ENCODE results near the gene FANK1.

FANK1 gene

GRCh38 chr10:125985557-125986240 lies 89.3 kb downstream of the FANK1 start:
- no peak for DNase-seq (ENCODE audit: low read depth)

- DNase-seq (ENCODE audit: low read depth): no peak
Observed at GRCh38 chr10:125989791-125990190, 93.4 kb downstream of the FANK1 start.

- no peak for DNase-seq (ENCODE audit: low read depth)
Observed at GRCh38 chr10:125990974-125991373, 94.6 kb downstream of the FANK1 start.

- DNase-seq (ENCODE audit: low read depth): no peak
Observed at GRCh38 chr10:125991392-125991791, 95.0 kb downstream of the FANK1 start.

GRCh38 chr10:125992254-125992653 lies 95.9 kb downstream of the FANK1 start:
- DNase-seq (ENCODE audit: low read depth): no peak

- no peak for DNase-seq (ENCODE audit: low read depth)
Observed at GRCh38 chr10:125994601-125995000, 98.2 kb downstream of the FANK1 start.

GRCh38 chr10:125995726-125996304 lies 99.5 kb downstream of the FANK1 start:
- no peak for DNase-seq (ENCODE audit: low read depth)

- no peak for DNase-seq (ENCODE audit: low read depth)
Observed at GRCh38 chr10:125997586-125997985, 101.2 kb downstream of the FANK1 start.

- DNase-seq (ENCODE audit: low read depth): no peak
Observed at GRCh38 chr10:125999694-126000093, 103.3 kb downstream of the FANK1 start.

- DNase-seq (ENCODE audit: low read depth): no peak
Observed at GRCh38 chr10:126001576-126001975, 105.2 kb downstream of the FANK1 start.

- DNase-seq (ENCODE audit: low read depth): no peak
Observed at GRCh38 chr10:126004752-126005151, 108.4 kb downstream of the FANK1 start.

- DNase-seq (ENCODE audit: low read depth): no peak
Observed at GRCh38 chr10:126006264-126006663, 109.9 kb downstream of the FANK1 start.

GRCh38 chr10:126006906-126007305 lies 110.5 kb downstream of the FANK1 start:
- DNase-seq (ENCODE audit: low read depth): no peak

GRCh38 chr10:126009650-126010049 lies 113.3 kb downstream of the FANK1 start:
- DNase-seq (ENCODE audit: low read depth): no peak

- no peak for DNase-seq (ENCODE audit: low read depth)
Observed at GRCh38 chr10:126011995-126012394, 115.6 kb downstream of the FANK1 start.

- DNase-seq (ENCODE audit: low read depth): no peak
Observed at GRCh38 chr10:126012485-126012884, 116.1 kb downstream of the FANK1 start.

- DNase-seq (ENCODE audit: low read depth): no peak
Observed at GRCh38 chr10:126013489-126014281, 117.3 kb downstream of the FANK1 start.

- DNase-seq (ENCODE audit: low read depth): no peak
Observed at GRCh38 chr10:126014309-126014708, 117.9 kb downstream of the FANK1 start.

GRCh38 chr10:126015413-126015812 lies 119.0 kb downstream of the FANK1 start:
- no peak for DNase-seq (ENCODE audit: low read depth)

GRCh38 chr10:126016156-126016805 lies 119.9 kb downstream of the FANK1 start:
- DNase-seq (ENCODE audit: low read depth): no peak

GRCh38 chr10:126016882-126017281 lies 120.5 kb downstream of the FANK1 start:
- DNase-seq (ENCODE audit: low read depth): no peak

GRCh38 chr10:126017961-126018560 lies 121.7 kb downstream of the FANK1 start:
- DNase-seq (ENCODE audit: low read depth): no peak

All from HS-27A (cell line).